Measurements from ENCODE around the gene GANAB.

DNA sequence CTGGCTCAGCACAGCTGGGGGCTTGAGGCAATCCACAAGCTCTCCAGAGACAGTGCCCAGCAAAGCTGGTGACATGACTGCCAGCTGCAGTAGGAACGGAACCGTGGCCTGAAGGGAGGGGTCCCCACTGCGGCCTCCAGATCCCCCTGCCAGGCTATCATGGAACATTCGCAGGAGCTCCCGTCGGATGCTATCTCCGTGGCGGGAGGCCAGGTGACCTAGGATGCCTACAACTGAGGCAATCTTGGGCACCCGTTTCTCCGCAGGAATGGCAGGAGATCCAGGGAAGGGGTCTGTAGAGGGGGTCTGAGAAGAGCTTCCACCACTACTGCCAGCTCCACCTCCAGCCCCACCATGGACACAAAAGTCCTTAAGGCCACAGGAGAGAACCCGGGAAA is 2.6 kb upstream of the GANAB start:
- TF ChIP-seq, protein P1, sequence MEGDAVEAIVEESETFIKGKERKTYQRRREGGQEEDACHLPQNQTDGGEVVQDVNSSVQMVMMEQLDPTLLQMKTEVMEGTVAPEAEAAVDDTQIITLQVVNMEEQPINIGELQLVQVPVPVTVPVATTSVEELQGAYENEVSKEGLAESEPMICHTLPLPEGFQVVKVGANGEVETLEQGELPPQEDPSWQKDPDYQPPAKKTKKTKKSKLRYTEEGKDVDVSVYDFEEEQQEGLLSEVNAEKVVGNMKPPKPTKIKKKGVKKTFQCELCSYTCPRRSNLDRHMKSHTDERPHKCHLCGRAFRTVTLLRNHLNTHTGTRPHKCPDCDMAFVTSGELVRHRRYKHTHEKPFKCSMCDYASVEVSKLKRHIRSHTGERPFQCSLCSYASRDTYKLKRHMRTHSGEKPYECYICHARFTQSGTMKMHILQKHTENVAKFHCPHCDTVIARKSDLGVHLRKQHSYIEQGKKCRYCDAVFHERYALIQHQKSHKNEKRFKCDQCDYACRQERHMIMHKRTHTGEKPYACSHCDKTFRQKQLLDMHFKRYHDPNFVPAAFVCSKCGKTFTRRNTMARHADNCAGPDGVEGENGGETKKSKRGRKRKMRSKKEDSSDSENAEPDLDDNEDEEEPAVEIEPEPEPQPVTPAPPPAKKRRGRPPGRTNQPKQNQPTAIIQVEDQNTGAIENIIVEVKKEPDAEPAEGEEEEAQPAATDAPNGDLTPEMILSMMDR (IDR thresholded peaks at IDR 0.05), result no peak
- TF ChIP-seq POLR2A (IDR thresholded peaks at IDR 0.05), result no peak

Data from thyroid gland (tissue), 4 donors.